ENCODE results near the gene REC8. TPM values are rescaled to one million over a fixed set of nuclear protein-coding genes. Genes with fewer than 3 reads are reported as not detected.
A peak's percentile ranks its signal among the peaks of the same experiment; 100 is the strongest.

REC8 gene
- total RNA-seq, 2 donors from 2014 or later: 3.8 to 5.6 TPM

- TF ChIP-seq CTCF (IDR thresholded peaks at IDR 0.05): no peak
- H3K4me3 ChIP-seq: no peak overlapping the region
Observed at GRCh38 chr14:24159777-24160498, 11.9 kb upstream of the REC8 start.

GRCh38 chr14:24160499-24160849 lies 11.4 kb upstream of the REC8 start:
- peaks cover 0 to 30% of the 10 kb centered on the region in 2 donors for H3K4me1 ChIP-seq
- H3K27me3 ChIP-seq: no peaks in the 10 kb centered on the region
- H3K27ac ChIP-seq: peak overlapping the region; percentile 96
- DNase-seq (ENCODE audit: low spot score): no peak
- no peaks in the 10 kb centered on the region for H3K9me3 ChIP-seq
- peaks cover 71% of the 10 kb centered on the region for H3K36me3 ChIP-seq
- no peak overlapping the region for H3K4me3 ChIP-seq
- no peak for TF ChIP-seq CTCF (IDR thresholded peaks at IDR 0.05)

More at GRCh38 chr14:24159777-24160498, 11.9 kb upstream of the REC8 start:
- Histone ChIP-seq H3K27me3 (no peaks in the 10 kb centered on the region), H3K27ac (peak overlapping the region in 1 of 2 donors; percentile 96), H3K9me3 (no peaks in the 10 kb centered on the region), H3K4me1 (peaks cover 0 to 30% of the 10 kb centered on the region in 2 donors), H3K36me3 (peaks cover 71% of the 10 kb centered on the region)
- no peak for DNase-seq (ENCODE audit: low spot score)

GRCh38 chr14:24160850-24161804 lies 10.8 kb upstream of the REC8 start, which contains the start of gene IRF9:
IRF9 (plus strand) TSS chr14:24161265; CDS start chr14:24162145, 880 bp downstream.
- peaks cover 0 to 30% of the 10 kb centered on the region in 2 donors for H3K4me1 ChIP-seq
- peak within 1 kb of the TSS; percentile 62 to 68 for H3K4me3 ChIP-seq
- H3K9me3 ChIP-seq: no peaks in the 10 kb centered on the region
- peaks cover 71% of the 10 kb centered on the region for H3K36me3 ChIP-seq
- peak within 1 kb of the TSS; percentile 96 for H3K27ac ChIP-seq
- TF ChIP-seq CTCF (IDR thresholded peaks at IDR 0.05): peak; percentile 90 to 93
- DNase-seq (ENCODE audit: low spot score): peak; percentile 99
- H3K27me3 ChIP-seq: no peaks in the 10 kb centered on the region

- peaks cover 71% of the 10 kb centered on the region for H3K36me3 ChIP-seq
- TF ChIP-seq CTCF (IDR thresholded peaks at IDR 0.05): no peak
- DNase-seq (ENCODE audit: low spot score): no peak
- peaks cover 0 to 30% of the 10 kb centered on the region in 2 donors for H3K4me1 ChIP-seq
- peak overlapping the region; percentile 96 for H3K27ac ChIP-seq
- H3K27me3 ChIP-seq: no peaks in the 10 kb centered on the region
- no peaks in the 10 kb centered on the region for H3K9me3 ChIP-seq
- H3K4me3 ChIP-seq: peak overlapping the region; percentile 62 to 68
Observed at GRCh38 chr14:24162093-24162492, 9.8 kb upstream of the REC8 start.

GRCh38 chr14:24164518-24164991 lies 7.3 kb upstream of the REC8 start:
- Histone ChIP-seq H3K4me1 (peaks cover 0 to 30% of the 10 kb centered on the region in 2 donors), H3K9me3 (no peaks in the 10 kb centered on the region), H3K36me3 (peaks cover 70% of the 10 kb centered on the region), H3K27me3 (no peaks in the 10 kb centered on the region), H3K4me3 (no peak overlapping the region), H3K27ac (no peak overlapping the region)
- TF ChIP-seq CTCF (IDR thresholded peaks at IDR 0.05): no peak
- DNase-seq (ENCODE audit: low spot score): no peak
